ENCODE data around the gene COL9A2.

DNA sequence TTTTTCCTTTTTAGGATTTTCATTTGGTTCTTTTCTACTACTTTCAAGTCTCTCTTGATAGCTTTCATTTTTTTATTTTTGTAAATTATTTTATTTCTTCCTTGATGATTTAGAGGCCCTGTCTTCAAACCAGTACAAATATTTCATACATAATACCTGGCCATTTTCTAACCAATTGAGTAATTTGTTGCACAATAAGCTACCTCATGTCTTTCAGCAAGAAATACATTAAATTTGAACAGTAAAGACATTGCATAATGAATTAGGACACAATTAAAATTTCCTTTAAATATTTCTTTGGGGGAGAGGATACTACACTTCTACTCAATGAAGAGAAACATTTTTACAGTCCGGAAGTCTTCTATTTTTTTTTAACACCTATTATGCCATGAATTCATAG, 15.6 kb upstream of the COL9A2 start:
- TF ChIP-seq, protein P1, sequence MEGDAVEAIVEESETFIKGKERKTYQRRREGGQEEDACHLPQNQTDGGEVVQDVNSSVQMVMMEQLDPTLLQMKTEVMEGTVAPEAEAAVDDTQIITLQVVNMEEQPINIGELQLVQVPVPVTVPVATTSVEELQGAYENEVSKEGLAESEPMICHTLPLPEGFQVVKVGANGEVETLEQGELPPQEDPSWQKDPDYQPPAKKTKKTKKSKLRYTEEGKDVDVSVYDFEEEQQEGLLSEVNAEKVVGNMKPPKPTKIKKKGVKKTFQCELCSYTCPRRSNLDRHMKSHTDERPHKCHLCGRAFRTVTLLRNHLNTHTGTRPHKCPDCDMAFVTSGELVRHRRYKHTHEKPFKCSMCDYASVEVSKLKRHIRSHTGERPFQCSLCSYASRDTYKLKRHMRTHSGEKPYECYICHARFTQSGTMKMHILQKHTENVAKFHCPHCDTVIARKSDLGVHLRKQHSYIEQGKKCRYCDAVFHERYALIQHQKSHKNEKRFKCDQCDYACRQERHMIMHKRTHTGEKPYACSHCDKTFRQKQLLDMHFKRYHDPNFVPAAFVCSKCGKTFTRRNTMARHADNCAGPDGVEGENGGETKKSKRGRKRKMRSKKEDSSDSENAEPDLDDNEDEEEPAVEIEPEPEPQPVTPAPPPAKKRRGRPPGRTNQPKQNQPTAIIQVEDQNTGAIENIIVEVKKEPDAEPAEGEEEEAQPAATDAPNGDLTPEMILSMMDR (IDR thresholded peaks at IDR 0.05) = no peak
- TF ChIP-seq POLR2A (IDR thresholded peaks at IDR 0.05) = no peak
